GM12891 (cell line): Measurements from ENCODE around the gene BCL11B.

Experiments used
- DNase-seq: peaks from one replicate; pipeline ENCODE4 v3.0.0; 2011; ENCODE audit warnings: low spot score; ENCODE audit not compliant: insufficient read length
- FAIRE-seq: peaks from 2 replicates; lab custom pipeline; 2011; peaks lifted over from hg19 to GRCh38; lab: Jason Lieb, UNC
- PAX5 ChIP-seq: IDR thresholded peaks from 2 replicates; pipeline ENCODE4 v1.6.1; 2011; ENCODE audit warnings: low read length, moderate library complexity, mild to moderate bottlenecking; ENCODE audit not compliant: insufficient read depth, severe bottlenecking
- POLR2A ChIP-seq: IDR thresholded peaks from 2 replicates; pipeline ENCODE4 v1.6.1; 2011; ENCODE audit warnings: low read depth, low read length, control low read depth
- POLR2AphosphoS5 ChIP-seq: IDR thresholded peaks from 2 replicates; pipeline ENCODE4 v1.6.1; 2011; ENCODE audit warnings: low read depth, low read length, control low read depth
- POU2F2 ChIP-seq: IDR thresholded peaks from 2 replicates; pipeline ENCODE4 v1.6.1; 2011; ENCODE audit warnings: low read depth, mild to moderate bottlenecking, control low read depth, low read length, moderate library complexity
- SPI1 ChIP-seq: IDR thresholded peaks from 2 replicates; pipeline ENCODE4 v1.6.1; 2011; ENCODE audit warnings: low read depth, low read length, control low read depth
- TAF1 ChIP-seq: IDR thresholded peaks from 2 replicates; pipeline ENCODE4 v1.6.1; 2011; ENCODE audit warnings: low read depth, low read length, control low read depth

The BCL11B gene

DNA sequence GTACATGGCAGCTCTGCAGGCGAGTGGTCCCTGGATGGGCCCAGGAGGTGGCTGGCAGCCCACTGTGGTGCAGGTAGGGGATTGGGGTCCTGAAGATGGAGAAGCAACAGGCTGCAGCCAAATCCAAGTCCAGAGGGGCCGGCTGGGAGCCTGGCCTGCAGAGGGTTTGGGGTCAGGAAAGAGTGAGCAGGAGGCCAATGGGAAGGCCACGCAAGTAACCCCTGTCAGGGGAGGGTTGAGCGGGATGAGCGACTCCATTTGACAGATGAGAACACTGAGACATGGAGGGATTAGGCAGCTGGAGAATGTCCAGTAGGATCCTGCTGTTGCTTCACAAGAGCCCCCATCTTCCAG is 136.0 kb downstream of the BCL11B start:
- FAIRE-seq = no peak
- no peak for DNase-seq
- TF ChIP-seq POLR2A = no peak
- no peak for TF ChIP-seq TAF1
- TF ChIP-seq PAX5 = no peak
- no peak for TF ChIP-seq POU2F2
- no peak for TF ChIP-seq POLR2AphosphoS5
- no peak for TF ChIP-seq SPI1

DNA sequence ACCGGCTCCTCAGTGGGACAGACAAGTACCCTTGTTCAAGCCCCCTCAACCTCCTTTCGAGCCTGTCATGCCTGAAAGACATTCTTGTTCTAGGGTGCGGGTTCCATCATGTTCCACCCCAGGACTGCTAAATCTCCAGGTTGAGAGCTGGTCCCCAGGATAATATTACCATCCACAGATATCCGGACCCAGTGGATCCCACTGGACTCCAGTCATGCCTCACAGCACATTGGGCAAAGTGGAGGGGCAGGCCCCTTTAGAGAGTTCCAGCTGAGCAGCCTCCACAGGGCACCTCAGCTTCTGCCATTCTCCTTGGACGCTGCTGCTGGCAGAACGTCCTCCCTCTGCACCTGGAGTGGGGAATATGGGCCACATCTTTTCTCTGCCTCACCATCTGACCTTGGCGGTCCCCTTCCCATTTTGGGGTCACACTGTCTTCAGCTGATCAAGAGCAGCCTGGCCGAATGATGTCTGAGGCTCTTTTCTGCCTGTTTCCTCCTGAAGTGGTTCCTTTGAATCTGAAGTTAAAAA is 137.4 kb downstream of the BCL11B start:
- TF ChIP-seq SPI1 (no peak), POU2F2 (no peak), PAX5 (no peak), TAF1 (no peak), POLR2AphosphoS5 (no peak)
- DNase-seq (no peak), FAIRE-seq (no peak)

DNA sequence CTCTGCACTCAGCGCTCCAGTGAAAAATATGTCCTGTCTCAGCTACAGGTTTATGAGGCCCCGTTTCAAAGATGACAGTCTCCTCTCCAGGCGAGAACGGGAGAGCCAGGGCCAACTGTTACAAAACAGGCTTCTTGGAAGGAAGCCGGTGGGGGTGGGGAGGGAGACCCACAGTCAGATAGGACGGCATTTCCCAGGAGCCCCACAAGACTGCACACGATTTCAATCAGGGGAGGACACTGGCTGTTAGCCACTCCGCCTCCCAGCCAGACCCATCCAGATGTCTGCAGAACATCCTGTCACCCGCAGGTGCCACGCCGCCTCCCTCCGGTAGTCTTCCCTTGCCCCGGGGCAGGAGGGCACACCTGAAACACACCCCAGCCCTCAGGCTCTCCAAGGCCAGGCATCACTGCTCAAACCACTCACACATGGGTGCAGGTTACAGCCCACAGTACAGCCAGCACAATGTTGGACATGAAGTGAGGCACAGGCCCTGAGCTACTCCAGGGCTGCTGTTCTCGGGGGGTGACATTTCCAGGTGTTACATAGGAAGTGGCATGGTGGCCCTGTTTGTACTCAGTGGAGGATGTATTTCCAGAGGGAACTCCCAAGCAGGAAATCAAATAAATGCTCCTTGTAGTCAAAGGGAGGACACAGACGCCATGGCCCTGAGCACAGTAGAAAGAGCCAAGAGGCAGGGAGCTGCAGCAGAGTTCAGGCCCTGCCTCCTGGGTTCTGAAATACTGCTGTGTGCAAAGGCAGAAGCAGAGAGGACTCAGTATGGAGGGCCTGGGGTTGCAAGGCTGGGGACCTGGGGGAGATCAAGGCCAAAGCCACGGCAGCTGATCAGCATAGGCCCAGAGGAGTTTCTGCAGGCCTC is 138.1 kb downstream of the BCL11B start:
- DNase-seq (no peak), FAIRE-seq (no peak)
- TF ChIP-seq POLR2AphosphoS5 = no peak
- TF ChIP-seq PAX5 = no peak
- TF ChIP-seq SPI1 = no peak
- no peak for TF ChIP-seq POLR2A
- TF ChIP-seq POU2F2 = no peak
- TF ChIP-seq TAF1 = no peak

DNA sequence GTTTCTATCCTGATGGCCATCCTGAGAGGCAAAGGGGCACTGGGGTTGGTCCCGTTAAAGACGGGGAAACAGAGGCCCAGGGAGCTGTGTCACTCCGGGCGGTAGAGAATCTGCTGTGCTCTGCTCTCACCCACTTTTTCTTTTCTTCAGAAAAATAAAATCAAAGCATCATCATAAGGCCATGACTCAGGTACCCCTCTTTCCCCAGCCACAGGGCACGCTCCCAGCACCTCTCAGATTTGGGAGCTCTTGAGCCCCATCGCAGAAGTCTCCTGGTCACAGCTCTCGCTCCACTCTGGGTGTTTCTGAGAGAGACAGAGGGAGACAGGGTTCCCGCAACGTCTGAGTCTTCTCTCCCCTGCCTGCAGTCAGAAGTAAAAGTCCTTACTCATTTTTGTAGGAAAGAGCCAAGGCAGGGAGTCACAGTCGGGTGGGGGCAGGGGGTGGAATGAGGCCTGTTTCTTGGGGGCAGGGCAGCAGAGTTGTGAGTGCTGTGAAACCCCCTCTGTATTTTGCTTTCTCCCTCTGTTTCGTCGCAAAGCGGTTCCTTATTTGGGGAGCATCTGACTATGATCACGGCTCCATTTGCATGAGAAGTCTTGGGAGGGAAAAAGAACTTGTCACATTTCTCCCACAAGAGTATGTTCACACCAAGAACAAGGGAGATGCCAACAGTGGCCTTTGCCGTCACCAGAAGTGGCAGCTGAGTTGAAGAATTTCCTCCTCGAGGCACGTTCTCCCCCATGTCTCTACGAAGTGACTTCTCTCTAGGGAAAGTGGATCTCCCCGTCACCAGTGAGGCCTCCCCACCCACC is 139.0 kb downstream of the BCL11B start:
- TF ChIP-seq POLR2A (no peak), POU2F2 (no peak), TAF1 (no peak), SPI1 (no peak), PAX5 (no peak), POLR2AphosphoS5 (no peak)
- FAIRE-seq = no peak

DNA sequence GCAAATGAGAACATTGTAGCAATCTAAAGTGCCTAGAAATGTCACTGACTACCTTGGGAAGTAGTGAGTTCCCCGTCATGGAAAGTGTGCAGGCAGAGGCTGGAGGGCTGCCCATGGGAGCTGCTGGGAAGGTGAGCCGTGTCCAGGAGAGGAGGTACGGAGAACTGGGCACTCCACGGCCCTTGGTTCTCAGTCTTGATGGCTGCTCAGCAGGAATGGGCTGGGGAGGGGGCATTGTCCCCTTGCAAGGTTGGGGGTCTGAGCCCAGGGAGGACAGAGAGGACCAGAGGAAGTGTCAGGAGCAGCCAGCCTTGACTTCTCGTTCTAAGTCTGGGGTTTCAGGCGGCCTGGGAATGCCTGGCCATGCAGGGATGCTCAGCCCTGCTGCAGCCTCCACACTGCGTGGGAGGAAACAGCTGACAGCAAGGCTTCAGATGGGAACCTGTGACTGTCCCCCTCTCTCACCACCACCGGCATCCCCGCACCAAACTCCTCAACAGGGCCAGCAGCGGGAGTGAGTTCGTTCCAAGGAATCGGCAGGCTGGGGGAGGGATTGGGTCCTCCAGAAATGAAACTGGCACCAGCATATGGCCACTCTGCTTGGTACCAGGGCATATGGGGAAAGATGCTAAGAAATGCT is 140.2 kb downstream of the BCL11B start:
- TF ChIP-seq POU2F2 (no peak), POLR2A (no peak), SPI1 (no peak), TAF1 (no peak), POLR2AphosphoS5 (no peak), PAX5 (no peak)
- FAIRE-seq (no peak), DNase-seq (no peak)

More for the DNA sequence above, 139.0 kb downstream of the BCL11B start:
- no peak for DNase-seq

DNA sequence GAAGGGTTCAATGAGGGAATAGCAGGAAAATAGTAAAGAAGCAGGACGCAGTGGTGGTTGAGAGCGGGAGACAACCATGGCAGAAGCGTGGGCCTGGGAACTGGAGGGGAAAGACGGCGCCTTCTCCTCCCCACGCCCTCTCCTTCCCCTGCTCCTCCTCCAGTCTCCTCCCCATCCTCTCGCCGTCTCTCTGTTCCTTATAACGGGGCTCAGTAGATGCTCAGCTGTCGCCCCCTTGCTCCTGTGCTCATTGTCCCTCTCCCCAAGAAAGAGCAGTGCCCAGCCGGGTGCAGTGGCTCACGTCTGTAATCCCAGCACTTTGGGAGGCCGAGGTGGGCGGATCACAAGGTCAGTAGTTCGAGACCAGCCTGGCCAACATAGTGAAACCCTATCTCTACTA is 142.0 kb downstream of the BCL11B start:
- TF ChIP-seq TAF1 = no peak
- TF ChIP-seq POLR2AphosphoS5 = no peak
- TF ChIP-seq POLR2A = no peak
- TF ChIP-seq PAX5 = no peak
- TF ChIP-seq POU2F2 = no peak
- no peak for TF ChIP-seq SPI1
- FAIRE-seq (no peak), DNase-seq (no peak)

DNA sequence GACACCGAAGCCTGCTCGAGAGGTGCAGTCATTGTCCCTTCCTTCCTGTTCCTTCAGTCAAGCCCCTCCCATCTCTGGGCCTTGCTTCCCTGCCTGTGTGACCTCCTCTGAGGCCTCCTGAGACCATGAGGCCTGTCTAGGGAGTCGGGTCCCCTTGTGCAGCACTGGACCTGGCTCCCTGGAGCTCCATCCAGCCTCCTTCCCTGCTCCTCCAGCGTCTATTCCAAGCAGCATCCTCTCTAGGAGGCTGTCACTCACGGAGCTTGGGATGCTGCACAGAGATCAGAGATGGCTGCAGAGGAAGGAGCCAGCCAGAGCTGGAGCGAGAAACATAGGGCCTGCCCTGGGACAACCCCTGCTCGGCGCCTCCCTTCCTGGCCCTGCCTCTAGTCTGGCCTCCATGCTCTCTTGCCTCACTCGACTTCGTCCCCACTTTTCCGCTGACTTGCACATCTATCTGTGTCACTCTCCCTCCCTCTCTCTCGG is 142.7 kb downstream of the BCL11B start:
- no peak for TF ChIP-seq POLR2AphosphoS5
- no peak for TF ChIP-seq SPI1
- no peak for TF ChIP-seq POU2F2
- TF ChIP-seq TAF1 = no peak
- DNase-seq = no peak
- no peak for FAIRE-seq

DNA sequence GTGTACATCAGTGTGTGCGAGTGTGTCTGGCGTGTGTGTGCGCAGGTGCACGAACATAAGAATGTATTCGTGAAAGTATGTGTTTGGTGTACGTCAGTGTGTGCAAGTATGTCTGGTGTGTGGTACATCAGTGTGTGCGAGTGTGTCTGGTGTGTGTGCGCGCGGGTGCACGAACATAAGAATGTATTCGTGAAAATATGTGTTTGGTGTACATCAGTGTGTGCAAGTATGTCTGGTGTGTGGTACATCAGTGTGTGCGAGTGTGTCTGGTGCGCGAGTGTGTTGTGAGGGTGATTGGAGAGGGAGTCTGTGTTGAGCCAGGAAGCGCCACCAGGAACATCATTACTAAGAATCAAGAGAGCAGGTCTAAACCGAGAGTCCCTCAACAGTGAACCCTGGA is 143.8 kb downstream of the BCL11B start:
- FAIRE-seq (no peak), DNase-seq (no peak)
- no peak for TF ChIP-seq POLR2AphosphoS5
- TF ChIP-seq SPI1 = no peak
- TF ChIP-seq POLR2A = no peak
- no peak for TF ChIP-seq PAX5

DNA sequence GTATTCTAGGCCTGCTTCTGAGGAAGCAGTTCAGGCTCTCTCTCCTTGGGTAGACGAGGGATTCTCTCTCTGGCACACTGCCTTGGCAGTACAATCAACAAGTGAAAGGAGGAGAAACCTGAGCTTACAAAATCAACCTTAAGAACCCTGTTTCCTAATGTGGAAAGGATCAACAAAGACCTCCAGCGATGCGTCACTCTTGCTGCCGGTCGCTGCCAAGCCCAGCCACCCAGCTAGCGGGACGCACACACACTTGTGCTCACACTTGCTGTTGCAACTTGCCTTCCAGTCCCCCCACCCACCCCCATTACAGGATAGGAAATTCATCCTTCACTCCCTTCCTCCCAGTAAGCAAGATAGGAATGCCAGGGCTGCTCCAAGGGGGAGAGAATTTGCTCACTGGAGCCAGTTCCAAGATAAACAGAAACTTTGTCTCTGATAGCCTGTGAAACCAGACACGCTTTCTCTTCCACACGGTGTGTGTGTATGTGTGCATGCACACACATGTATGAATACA is 144.3 kb downstream of the BCL11B start:
- DNase-seq = no peak
- FAIRE-seq = no peak
- no peak for TF ChIP-seq TAF1
- TF ChIP-seq POLR2A = no peak
- no peak for TF ChIP-seq POU2F2
- no peak for TF ChIP-seq POLR2AphosphoS5
- no peak for TF ChIP-seq SPI1
- no peak for TF ChIP-seq PAX5
